ENCODE measurements around the gene USP33.

DNA sequence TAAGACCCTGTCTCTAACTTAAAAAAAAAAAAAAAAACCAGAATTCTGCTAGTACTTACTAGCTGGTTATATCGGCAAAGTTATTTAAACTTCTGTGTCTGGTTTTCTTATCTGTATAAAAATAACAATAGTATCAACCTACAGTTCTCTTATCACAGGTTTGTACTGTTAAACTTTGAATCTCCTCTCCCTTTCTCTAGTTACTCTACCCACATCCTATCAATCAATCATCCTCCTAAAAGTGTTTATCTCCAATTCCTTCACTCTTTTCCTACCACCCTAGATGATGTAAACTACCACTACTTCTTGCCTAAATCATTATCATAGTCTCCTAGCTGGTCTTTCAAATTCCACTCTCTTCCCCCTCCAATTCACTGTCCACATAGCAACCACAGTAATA lies 27.6 kb downstream of the USP33 start:
- TF ChIP-seq, protein P1, sequence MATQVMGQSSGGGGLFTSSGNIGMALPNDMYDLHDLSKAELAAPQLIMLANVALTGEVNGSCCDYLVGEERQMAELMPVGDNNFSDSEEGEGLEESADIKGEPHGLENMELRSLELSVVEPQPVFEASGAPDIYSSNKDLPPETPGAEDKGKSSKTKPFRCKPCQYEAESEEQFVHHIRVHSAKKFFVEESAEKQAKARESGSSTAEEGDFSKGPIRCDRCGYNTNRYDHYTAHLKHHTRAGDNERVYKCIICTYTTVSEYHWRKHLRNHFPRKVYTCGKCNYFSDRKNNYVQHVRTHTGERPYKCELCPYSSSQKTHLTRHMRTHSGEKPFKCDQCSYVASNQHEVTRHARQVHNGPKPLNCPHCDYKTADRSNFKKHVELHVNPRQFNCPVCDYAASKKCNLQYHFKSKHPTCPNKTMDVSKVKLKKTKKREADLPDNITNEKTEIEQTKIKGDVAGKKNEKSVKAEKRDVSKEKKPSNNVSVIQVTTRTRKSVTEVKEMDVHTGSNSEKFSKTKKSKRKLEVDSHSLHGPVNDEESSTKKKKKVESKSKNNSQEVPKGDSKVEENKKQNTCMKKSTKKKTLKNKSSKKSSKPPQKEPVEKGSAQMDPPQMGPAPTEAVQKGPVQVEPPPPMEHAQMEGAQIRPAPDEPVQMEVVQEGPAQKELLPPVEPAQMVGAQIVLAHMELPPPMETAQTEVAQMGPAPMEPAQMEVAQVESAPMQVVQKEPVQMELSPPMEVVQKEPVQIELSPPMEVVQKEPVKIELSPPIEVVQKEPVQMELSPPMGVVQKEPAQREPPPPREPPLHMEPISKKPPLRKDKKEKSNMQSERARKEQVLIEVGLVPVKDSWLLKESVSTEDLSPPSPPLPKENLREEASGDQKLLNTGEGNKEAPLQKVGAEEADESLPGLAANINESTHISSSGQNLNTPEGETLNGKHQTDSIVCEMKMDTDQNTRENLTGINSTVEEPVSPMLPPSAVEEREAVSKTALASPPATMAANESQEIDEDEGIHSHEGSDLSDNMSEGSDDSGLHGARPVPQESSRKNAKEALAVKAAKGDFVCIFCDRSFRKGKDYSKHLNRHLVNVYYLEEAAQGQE (IDR thresholded peaks at IDR 0.05; ENCODE audit: insufficient replicate concordance, low read depth), result no peak
- TF ChIP-seq, protein P2, sequence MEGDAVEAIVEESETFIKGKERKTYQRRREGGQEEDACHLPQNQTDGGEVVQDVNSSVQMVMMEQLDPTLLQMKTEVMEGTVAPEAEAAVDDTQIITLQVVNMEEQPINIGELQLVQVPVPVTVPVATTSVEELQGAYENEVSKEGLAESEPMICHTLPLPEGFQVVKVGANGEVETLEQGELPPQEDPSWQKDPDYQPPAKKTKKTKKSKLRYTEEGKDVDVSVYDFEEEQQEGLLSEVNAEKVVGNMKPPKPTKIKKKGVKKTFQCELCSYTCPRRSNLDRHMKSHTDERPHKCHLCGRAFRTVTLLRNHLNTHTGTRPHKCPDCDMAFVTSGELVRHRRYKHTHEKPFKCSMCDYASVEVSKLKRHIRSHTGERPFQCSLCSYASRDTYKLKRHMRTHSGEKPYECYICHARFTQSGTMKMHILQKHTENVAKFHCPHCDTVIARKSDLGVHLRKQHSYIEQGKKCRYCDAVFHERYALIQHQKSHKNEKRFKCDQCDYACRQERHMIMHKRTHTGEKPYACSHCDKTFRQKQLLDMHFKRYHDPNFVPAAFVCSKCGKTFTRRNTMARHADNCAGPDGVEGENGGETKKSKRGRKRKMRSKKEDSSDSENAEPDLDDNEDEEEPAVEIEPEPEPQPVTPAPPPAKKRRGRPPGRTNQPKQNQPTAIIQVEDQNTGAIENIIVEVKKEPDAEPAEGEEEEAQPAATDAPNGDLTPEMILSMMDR (IDR thresholded peaks at IDR 0.05; ENCODE audit: insufficient read depth, low read length), result no peak

Measured in HL-60 (cell line).